GM19043 (cell line): Measurements from ENCODE around the gene NNMT.

Experiments used
- ATAC-seq: cut with Tn5 transposase; IDR thresholded peaks from one replicate; pipeline ENCODE4 v1.9.1; 2021; ENCODE audit warnings: low read depth; ENCODE audit not compliant: unreplicated experiment

The NNMT gene

GRCh38 chr11:114343020-114343419 is 46.8 kb downstream of the NNMT start:
- no peak for ATAC-seq

- ATAC-seq, result no peak
These were observed 47.3 kb downstream of the NNMT start for GRCh38 chr11:114343493-114343892.

- ATAC-seq, result no peak
These were observed 48.3 kb downstream of the NNMT start for GRCh38 chr11:114344494-114344893.

GRCh38 chr11:114345575-114346222 is 49.5 kb downstream of the NNMT start:
- ATAC-seq, result no peak

- no peak for ATAC-seq
These were observed 50.5 kb downstream of the NNMT start for GRCh38 chr11:114346709-114347141.

GRCh38 chr11:114348200-114349191 is 52.3 kb downstream of the NNMT start:
- ATAC-seq, result no peak

- no peak for ATAC-seq
These were observed 53.8 kb downstream of the NNMT start for GRCh38 chr11:114350022-114350421.

- no peak for ATAC-seq
These were observed 57.2 kb downstream of the NNMT start for GRCh38 chr11:114353443-114353842.

- no peak for ATAC-seq
These were observed 57.9 kb downstream of the NNMT start for GRCh38 chr11:114354076-114354475.

- no peak for ATAC-seq
These were observed 62.5 kb downstream of the NNMT start for GRCh38 chr11:114358716-114359115.

GRCh38 chr11:114359342-114359741 is 63.1 kb downstream of the NNMT start:
- ATAC-seq, result no peak

- ATAC-seq, result no peak
These were observed 66.1 kb downstream of the NNMT start for GRCh38 chr11:114362326-114362725.

GRCh38 chr11:114362958-114363357 is 66.8 kb downstream of the NNMT start:
- no peak for ATAC-seq
